Measurements from ENCODE around the gene IL4I1.
"Not testable (repeated sequence)": the region's sequence is repeated elsewhere in the genome, so short reads cannot be mapped to it uniquely, and the experiment has no call there.

Gene IL4I1
- total RNA-seq: 3.7 to 8.4 reads per million in 2 donors

GRCh38 chr19:49896863-49897621 lies at the start of gene IL4I1:
IL4I1 (minus strand) TSS chr19:49896887; CDS start chr19:49896160, 727 bp downstream.
- peak in 4 of 5 experiments; percentile 35 to 87 (median 68) for DNase-seq

GRCh38 chr19:49946415-49946814 lies 49.7 kb upstream of the IL4I1 start:
- DNase-seq: no peak

GRCh38 chr19:49944567-49944966 lies 47.9 kb upstream of the IL4I1 start:
- not testable (repeated sequence) for DNase-seq

- no peak for DNase-seq
Observed at GRCh38 chr19:49940482-49940791, 43.8 kb upstream of the IL4I1 start.

GRCh38 chr19:49939721-49940481 lies 43.2 kb upstream of the IL4I1 start:
- DNase-seq: no peak

GRCh38 chr19:49938662-49939061 lies 42.0 kb upstream of the IL4I1 start:
- no peak for DNase-seq

- DNase-seq: peak; percentile 51 to 71 (median 64)
Observed at GRCh38 chr19:49937750-49938381, 41.2 kb upstream of the IL4I1 start.

- no peak for DNase-seq
Observed at GRCh38 chr19:49936549-49936948, 39.9 kb upstream of the IL4I1 start.

- no peak for DNase-seq
Observed at GRCh38 chr19:49933643-49934042, 37.0 kb upstream of the IL4I1 start.

GRCh38 chr19:49932731-49933131 lies 36.0 kb upstream of the IL4I1 start:
- peak in 2 of 5 experiments; percentile 74 to 85 for DNase-seq

GRCh38 chr19:49932041-49932451 lies 35.4 kb upstream of the IL4I1 start:
- no peak for DNase-seq

- no peak for DNase-seq
Observed at GRCh38 chr19:49931293-49932040, 34.8 kb upstream of the IL4I1 start.

- DNase-seq: peak in 1 of 5 experiments; percentile 21
Observed at GRCh38 chr19:49930483-49931011, 33.9 kb upstream of the IL4I1 start.

- peak; percentile 73 to 96 (median 91) for DNase-seq
Observed at GRCh38 chr19:49929611-49930482, 33.2 kb upstream of the IL4I1 start.

- peak; percentile 84 to 90 (median 88) for DNase-seq
Observed at GRCh38 chr19:49929121-49929610, 32.5 kb upstream of the IL4I1 start, which contains the start of the genes ATF5 and NUP62. ATF5 (plus strand) TSS chr19:49929205; CDS start chr19:49930851, 1,646 bp downstream. NUP62 (minus strand) TSS chr19:49929504; CDS start chr19:49909807, 19,697 bp downstream.

- DNase-seq: no peak
Observed at GRCh38 chr19:49927526-49928264, 31.0 kb upstream of the IL4I1 start.

- DNase-seq: no peak
Observed at GRCh38 chr19:49926515-49926914, 29.8 kb upstream of the IL4I1 start.

GRCh38 chr19:49925486-49925885 lies 28.8 kb upstream of the IL4I1 start:
- DNase-seq: no peak

GRCh38 chr19:49924881-49925210 lies 28.2 kb upstream of the IL4I1 start:
- DNase-seq: not testable (repeated sequence)
